OCI-LY1 (cell line): ENCODE measurements around the gene MKRN2.

Experiments used
- EZH2 ChIP-seq: fragments of 200-600 bp; sonication (generic), shearing (Covaris generic); IDR thresholded peaks from 2 replicates; pipeline ENCODE4 v1.8.0; 2017; ENCODE audit warnings: borderline replicate concordance, mixed run types, mild to moderate bottlenecking, antibody characterized with exemption, low read length, moderate library complexity, mixed read lengths
- TF ChIP-seq, protein P1 (sequence below): fragments of 200-600 bp; sonication (generic), shearing (Covaris generic); IDR thresholded peaks from 2 replicates; pipeline ENCODE4 v1.5.1; 2017; ENCODE audit warnings: mild to moderate bottlenecking, antibody characterized with exemption, low read length, moderate library complexity, mixed read lengths

- TF ChIP-seq, protein P1, sequence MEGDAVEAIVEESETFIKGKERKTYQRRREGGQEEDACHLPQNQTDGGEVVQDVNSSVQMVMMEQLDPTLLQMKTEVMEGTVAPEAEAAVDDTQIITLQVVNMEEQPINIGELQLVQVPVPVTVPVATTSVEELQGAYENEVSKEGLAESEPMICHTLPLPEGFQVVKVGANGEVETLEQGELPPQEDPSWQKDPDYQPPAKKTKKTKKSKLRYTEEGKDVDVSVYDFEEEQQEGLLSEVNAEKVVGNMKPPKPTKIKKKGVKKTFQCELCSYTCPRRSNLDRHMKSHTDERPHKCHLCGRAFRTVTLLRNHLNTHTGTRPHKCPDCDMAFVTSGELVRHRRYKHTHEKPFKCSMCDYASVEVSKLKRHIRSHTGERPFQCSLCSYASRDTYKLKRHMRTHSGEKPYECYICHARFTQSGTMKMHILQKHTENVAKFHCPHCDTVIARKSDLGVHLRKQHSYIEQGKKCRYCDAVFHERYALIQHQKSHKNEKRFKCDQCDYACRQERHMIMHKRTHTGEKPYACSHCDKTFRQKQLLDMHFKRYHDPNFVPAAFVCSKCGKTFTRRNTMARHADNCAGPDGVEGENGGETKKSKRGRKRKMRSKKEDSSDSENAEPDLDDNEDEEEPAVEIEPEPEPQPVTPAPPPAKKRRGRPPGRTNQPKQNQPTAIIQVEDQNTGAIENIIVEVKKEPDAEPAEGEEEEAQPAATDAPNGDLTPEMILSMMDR: no peak
- no peak for TF ChIP-seq EZH2
These were observed 54.2 kb downstream of the MKRN2 start for GRCh38 chr3:12611117-12611516.
